KG1 (cell line): ENCODE results near the gene AHR.

Experiments used
- DNase-seq: peaks from one replicate; lab custom pipeline; 2025; lab: John Stamatoyannopoulos, UW

The AHR gene

DNA sequence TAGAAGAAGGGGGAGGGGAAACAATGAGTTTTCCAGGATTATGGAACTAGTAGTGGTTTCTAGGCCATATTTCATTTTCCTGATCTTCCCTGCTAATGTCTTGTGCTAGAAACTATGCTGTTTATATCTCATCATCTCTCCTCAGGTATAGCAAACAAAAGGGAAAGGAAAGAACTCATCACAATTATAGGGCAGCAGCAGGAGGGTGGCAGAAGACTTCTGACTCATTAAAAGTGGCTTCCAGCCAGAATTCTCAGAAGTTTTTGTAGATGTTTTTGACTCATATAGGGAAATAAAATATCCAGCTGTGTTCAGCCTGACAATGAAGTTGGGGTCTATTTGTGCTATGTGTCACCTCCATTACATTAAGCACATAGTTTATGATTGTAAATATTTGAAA, 6.5 kb downstream of the AHR start:
- DNase-seq: peak; percentile 59

- no peak for DNase-seq
These were observed 7.1 kb downstream of the AHR start for GRCh38 chr7:17305387-17306171.

DNA sequence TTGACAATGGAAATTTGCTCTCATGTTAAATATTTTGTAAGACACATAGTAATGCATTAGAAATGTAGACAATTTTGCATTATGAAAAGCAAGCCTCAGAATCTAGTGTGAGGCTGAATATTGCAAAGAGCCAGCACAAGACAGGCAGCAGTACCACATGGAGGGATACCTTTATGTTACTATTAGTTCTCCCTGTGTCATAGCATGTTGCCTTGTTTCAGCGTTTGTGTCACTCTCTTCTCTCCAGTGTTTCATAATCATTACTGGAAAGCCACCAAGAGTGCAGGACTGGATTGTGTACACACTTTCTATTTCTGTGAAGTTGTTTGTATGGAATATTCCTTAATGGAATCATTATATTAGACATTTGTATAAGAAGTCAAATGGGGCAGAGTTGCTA, 8.5 kb downstream of the AHR start:
- DNase-seq: no peak

DNA sequence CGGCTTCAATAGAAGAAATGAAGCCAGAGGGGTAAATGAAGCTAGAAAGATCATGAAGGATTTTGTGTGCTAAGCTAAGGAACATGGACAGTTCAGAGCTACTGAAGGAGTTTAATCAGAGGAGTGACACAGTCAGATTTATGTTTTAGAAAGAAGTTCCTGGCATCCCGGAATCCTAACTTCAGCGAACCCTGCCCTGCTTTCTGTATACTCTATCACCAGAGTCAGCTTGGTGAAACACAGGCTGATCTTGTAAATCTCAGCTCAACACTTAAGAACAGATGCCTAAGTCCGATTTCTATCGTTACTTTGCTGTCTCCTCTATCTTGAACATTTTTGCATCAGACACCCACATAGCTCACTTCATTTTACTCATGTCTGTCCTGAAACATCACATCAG, 9.1 kb downstream of the AHR start:
- no peak for DNase-seq

GRCh38 chr7:17307969-17308648, 9.7 kb downstream of the AHR start:
- DNase-seq: no peak

GRCh38 chr7:17311194-17311593, 12.7 kb downstream of the AHR start:
- DNase-seq: no peak

GRCh38 chr7:17311952-17312351, 13.5 kb downstream of the AHR start:
- no peak for DNase-seq

- DNase-seq: no peak
These were observed 14.2 kb downstream of the AHR start for GRCh38 chr7:17312641-17313040.

- no peak for DNase-seq
These were observed 14.7 kb downstream of the AHR start for GRCh38 chr7:17313194-17313593.

DNA sequence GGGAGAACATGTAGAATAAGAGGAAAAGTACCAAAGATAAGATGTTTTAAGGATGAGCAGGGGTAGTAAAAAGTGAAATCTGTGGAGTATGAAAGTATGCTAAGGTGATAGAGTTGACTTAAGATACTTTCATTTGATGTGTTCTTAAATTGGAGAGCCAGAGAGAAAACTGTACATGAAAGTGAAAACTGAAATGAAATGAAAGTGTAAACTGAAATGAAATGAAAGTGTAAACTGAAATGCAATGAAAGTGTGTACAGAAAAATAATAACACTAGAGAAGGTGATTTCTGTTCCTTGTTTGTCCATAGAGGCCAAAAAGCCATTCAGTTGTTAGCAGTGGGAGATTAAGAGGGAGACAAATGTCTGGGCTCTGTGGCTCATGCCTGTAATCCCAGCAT, 17.5 kb downstream of the AHR start:
- no peak for DNase-seq

GRCh38 chr7:17318146-17318545, 19.7 kb downstream of the AHR start:
- no peak for DNase-seq

DNA sequence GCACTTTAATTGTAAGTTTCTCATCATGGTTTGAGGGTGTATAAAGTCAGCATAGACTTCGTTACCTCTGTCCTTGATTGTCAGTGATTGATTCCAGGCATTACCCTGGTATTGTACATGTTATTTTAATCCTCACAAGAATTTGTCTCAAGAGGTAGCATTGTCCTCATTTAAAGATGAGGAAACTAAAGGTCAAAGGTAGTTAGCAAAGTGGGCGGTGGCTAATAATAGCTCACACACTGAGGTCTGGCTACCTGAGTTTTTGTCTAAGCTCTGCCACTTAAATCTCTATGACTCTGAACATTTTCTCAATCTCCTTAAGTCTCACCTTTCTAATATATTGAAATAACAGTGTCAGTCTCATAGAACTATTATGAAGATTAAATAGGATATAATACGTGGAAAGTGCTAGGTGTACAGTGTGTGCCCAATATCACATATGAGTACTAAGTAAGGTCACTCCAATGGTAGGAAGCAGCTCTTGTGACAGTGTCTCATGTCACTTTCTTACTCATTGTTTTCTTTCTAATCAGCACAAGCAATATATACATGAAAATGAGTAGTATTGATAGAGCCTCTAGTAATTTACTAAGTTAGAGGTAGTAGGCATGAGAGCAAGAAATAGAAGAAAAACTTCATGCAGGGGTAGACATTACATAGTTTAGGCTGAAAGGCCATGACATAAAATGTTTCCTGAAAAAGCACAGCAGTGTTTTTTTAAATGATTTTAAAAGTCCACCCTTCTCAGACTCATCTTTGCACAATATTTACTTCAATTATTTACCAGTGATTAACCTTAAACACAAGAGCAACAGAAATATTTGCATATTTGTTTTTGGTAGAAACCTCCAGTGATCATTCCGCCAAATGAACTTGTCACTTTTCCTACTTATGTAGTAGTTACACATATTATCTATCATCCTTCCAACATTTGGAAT, 21.0 kb downstream of the AHR start:
- no peak for DNase-seq

GRCh38 chr7:17320102-17320497, 21.6 kb downstream of the AHR start:
- DNase-seq: no peak

GRCh38 chr7:17320657-17321056, 22.2 kb downstream of the AHR start:
- no peak for DNase-seq

- DNase-seq: no peak
These were observed 26.9 kb downstream of the AHR start for GRCh38 chr7:17325364-17325763.

DNA sequence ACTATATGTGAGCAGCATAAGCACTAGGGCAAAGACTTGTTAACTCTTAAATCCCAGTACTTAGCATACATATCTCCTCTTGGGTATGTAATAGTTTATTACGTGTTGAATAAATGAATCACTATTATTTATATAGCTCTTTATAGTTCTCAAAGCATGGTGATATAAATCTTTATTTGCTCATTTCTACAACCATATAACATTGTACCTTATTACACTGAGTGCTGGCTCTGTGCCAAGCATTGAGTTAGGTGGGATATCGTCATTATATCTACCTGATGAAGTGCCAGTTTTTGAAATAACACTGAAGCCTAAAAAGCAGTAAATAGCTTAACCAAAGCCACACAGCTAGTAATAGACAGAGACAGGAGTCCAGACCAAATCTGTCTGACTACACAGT, 27.9 kb downstream of the AHR start:
- no peak for DNase-seq

- no peak for DNase-seq
These were observed 30.2 kb downstream of the AHR start for GRCh38 chr7:17328641-17329040.

DNA sequence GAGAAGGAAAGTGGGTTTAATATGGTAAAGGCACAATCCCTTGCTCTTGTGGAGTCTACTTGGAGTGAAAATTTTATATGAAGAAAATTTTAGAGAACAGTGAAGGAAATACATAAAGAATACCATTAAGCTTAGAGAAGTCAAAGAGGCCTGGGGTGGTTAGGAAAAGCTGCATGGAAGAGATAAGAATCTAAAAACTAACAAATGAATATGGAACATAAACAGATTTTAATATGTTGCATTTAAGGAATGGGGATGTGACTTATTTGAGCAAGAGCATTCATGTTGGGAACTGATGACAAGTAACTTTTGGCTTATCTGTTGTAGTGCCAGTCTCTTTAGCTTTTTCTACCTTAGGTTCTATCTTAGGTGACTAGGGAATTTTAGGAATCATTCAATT, 31.0 kb downstream of the AHR start:
- DNase-seq: no peak

DNA sequence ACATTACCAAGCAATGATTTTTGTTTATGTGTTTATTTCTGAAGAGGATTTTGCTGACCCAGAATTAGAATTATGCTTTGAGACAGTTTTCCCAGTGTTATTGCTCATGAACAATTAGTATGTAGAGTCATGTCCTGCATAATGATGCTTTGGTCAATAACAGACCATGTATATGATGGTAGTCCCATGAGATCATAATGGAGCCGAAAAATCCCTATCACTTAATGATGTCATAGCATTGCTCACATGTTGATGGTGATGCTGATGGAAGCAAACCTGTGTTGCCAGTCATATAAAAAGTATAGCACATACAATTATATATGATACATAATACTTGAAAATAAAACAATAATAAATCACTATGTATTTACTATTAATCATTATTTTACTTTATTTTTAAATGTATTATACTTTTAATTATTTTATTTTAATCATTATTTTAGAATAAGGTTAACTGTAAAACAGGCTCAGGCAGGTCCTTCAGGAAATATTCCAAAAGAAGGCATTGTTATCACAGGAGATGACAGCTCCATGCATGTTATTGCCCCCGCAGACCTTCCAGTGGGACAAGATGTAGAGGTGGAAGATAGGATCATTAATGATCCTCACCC, 33.5 kb downstream of the AHR start:
- no peak for DNase-seq

DNA sequence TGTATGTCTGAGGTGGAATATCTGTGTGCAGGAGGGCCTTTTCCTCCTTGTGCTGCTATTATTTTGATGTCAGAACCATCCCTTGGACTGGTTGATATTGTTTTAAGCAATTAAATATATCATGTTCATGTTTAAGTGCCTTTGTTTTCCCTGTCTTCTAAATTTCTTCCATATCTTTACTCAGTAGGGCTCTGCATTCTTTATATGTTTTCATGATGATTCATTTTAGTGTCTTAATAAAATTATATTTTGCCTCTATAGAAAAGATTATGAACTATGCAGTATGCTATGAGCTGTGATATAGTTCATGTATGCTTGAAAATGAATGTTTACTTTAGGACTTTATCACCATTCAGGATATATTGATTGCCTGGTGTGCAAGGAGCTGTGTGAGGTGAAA, 34.8 kb downstream of the AHR start:
- no peak for DNase-seq

DNA sequence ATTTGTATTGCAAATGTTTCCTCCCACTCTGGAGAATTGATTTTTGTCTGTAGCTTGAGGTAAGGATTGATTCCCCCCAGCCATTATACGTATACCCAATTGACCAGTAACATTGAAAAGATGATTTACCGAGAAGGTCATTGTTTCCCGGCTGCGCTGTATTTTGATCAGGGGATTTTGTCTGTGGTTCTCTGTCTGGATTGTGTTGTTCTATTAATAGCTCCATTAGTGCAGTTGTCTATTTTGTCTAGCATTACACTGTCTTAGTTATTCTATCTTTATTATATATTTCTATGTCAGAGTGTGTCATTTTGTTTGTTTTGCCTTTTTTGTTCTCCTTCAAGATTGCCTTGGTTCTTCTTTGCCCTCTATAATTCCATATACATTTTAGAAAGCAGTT, 37.7 kb downstream of the AHR start:
- DNase-seq: no peak

- DNase-seq: no peak
These were observed 40.7 kb downstream of the AHR start for GRCh38 chr7:17339139-17339538.
